Adrenal gland (tissue), 5 donors: ENCODE measurements around the gene TOMM22.

Experiments used
- POLR2A ChIP-seq, 2 donors: fragments of 450-650 bp; IDR thresholded peaks; one replicate each; pipeline ENCODE4 v1.6.1; 2017; ENCODE audit warnings: antibody characterized with exemption in 2 of 2, mild to moderate bottlenecking in 2 of 2, moderate library complexity in 1 of 2
- TF ChIP-seq, protein P1 (sequence below), 6 experiments: fragments of 450-650 bp in 4 of 6; fragments of 200-600 bp in 2 of 6; sonication (generic) in 1 of 6; IDR thresholded peaks; 1 replicate in 5 of 6; 2 replicates in 1 of 6; pipeline versions ENCODE4 v1.5.1 to v1.8.0; 2016 to 2021; ENCODE audit warnings: antibody characterized with exemption in 6 of 6, mild to moderate bottlenecking in 2 of 6, moderate library complexity in 1 of 6
- donor health status: DM: no; HTN: no; CAD: no.

DNA sequence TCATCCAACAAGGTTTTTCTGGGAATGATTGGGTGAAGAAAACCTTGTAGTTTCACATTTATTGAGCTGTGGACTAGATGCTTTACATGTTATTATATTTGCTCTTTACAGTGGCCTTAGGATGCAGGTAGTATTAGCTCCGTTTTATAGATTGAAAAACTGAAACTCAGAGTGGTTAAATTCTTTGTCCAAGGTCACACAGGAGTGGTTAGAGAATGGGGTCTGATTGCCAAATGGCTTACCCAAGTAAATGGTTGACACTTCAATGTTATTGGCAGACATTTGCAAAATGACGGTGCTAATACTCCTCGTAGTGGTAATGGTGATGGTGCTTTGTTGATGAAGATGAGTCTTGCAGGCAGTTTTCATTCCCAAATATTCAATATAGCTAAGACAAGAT lies 26.2 kb downstream of the TOMM22 start:
- TF ChIP-seq, protein P1, sequence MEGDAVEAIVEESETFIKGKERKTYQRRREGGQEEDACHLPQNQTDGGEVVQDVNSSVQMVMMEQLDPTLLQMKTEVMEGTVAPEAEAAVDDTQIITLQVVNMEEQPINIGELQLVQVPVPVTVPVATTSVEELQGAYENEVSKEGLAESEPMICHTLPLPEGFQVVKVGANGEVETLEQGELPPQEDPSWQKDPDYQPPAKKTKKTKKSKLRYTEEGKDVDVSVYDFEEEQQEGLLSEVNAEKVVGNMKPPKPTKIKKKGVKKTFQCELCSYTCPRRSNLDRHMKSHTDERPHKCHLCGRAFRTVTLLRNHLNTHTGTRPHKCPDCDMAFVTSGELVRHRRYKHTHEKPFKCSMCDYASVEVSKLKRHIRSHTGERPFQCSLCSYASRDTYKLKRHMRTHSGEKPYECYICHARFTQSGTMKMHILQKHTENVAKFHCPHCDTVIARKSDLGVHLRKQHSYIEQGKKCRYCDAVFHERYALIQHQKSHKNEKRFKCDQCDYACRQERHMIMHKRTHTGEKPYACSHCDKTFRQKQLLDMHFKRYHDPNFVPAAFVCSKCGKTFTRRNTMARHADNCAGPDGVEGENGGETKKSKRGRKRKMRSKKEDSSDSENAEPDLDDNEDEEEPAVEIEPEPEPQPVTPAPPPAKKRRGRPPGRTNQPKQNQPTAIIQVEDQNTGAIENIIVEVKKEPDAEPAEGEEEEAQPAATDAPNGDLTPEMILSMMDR (IDR thresholded peaks at IDR 0.05), result no peak
- no peak for TF ChIP-seq POLR2A (IDR thresholded peaks at IDR 0.05)
